WTC11 (cell line): ENCODE data around the gene CCER1. TPM values are rescaled to one million over a fixed set of nuclear protein-coding genes. Genes with fewer than 3 reads are reported as not detected.
A peak's percentile ranks its signal among the peaks of the same experiment; 100 is the strongest.

Source experiments
- ATAC-seq: fragments of 200-7000 bp; cut with Tn5 transposase; 2 replicates; pipeline ENCODE4 v1.10.0; 2021; ENCODE audit warnings: mild to moderate bottlenecking, moderate library complexity
- CTCF ChIA-PET: fragments of 300-600 bp; sonication (Branson Sonifier 250); formaldehyde crosslinking; loops from one replicate; lab custom pipeline; 2021; ENCODE audit warnings: antibody characterized with exemption; lab: Charles Lee
- POLR2A ChIA-PET: fragments of 350-600 bp; sonication (Branson Sonifier 250); formaldehyde crosslinking; loops from one replicate; lab custom pipeline; 2021; ENCODE audit warnings: antibody characterized with exemption; lab: Charles Lee
- DNase-seq: peaks from one replicate; pipeline ENCODE4 v3.0.0; 2021; ENCODE audit warnings: low spot score
- H3K27ac Mint-ChIP-seq: 2 replicates; pipeline ENCODE4 v1.8.0; 2021; ENCODE audit warnings: mixed read lengths
- H3K27me3 Mint-ChIP-seq: 2 replicates; pipeline ENCODE4 v1.8.0; 2021; ENCODE audit warnings: low read depth, mild to moderate bottlenecking, moderate library complexity, mixed read lengths
- H3K36me3 Mint-ChIP-seq: 2 replicates; pipeline ENCODE4 v1.8.0; 2021; ENCODE audit warnings: mixed read lengths
- H3K4me1 Mint-ChIP-seq: 2 replicates; pipeline ENCODE4 v1.8.0; 2022; ENCODE audit warnings: mixed read lengths
- H3K4me3 Mint-ChIP-seq: 2 replicates; pipeline ENCODE4 v1.8.0; 2021; ENCODE audit warnings: mild to moderate bottlenecking, moderate library complexity, mixed read lengths
- H3K9me3 Mint-ChIP-seq: 2 replicates; pipeline ENCODE4 v1.8.0; 2021; ENCODE audit warnings: mixed read lengths
- ATF1 ChIP-seq: sonication (generic); formaldehyde crosslinking; IDR thresholded peaks from 2 replicates; pipeline ENCODE4 v1.8.1; 2023; ENCODE audit warnings: mild to moderate bottlenecking, moderate library complexity, missing genetic modification reagents
- CREM ChIP-seq: sonication (generic); formaldehyde crosslinking; IDR thresholded peaks from 2 replicates; pipeline ENCODE4 v1.8.1; 2022; ENCODE audit warnings: mild to moderate bottlenecking, missing genetic modification reagents, moderate library complexity
- EMX1 ChIP-seq: fragments of 250-450 bp; sonication (Bioruptor Pico); IDR thresholded peaks from 2 replicates; pipeline ENCODE4 v1.8.0; 2021; ENCODE audit warnings: mild to moderate bottlenecking
- GABPB1 ChIP-seq: sonication (generic); formaldehyde crosslinking; IDR thresholded peaks from 2 replicates; pipeline ENCODE4 v1.8.1; 2023; ENCODE audit warnings: mild to moderate bottlenecking, missing genetic modification reagents
- IRF1 ChIP-seq: sonication (generic); formaldehyde crosslinking; IDR thresholded peaks from 2 replicates; pipeline ENCODE4 v1.8.0; 2023; ENCODE audit warnings: missing genetic modification reagents
- JAZF1 ChIP-seq: fragments of 250-450 bp; sonication (Bioruptor Pico); IDR thresholded peaks from 2 replicates; pipeline ENCODE4 v1.9.0; 2021; ENCODE audit warnings: moderate library complexity, mild to moderate bottlenecking, inconsistent platforms
- MLX ChIP-seq: sonication (generic); formaldehyde crosslinking; IDR thresholded peaks from 2 replicates; pipeline ENCODE4 v1.8.1; 2023; ENCODE audit warnings: mild to moderate bottlenecking, missing genetic modification reagents, moderate library complexity
- MYBL2 ChIP-seq: sonication (generic); formaldehyde crosslinking; IDR thresholded peaks from 2 replicates; pipeline ENCODE4 v1.8.1; 2023; ENCODE audit warnings: mild to moderate bottlenecking, moderate library complexity, missing genetic modification reagents
- NFATC4 ChIP-seq: fragments of 250-450 bp; sonication (Bioruptor Pico); IDR thresholded peaks from 2 replicates; pipeline ENCODE4 v1.9.0; 2021; ENCODE audit warnings: mild to moderate bottlenecking
- NR1H2 ChIP-seq: sonication (generic); formaldehyde crosslinking; IDR thresholded peaks from 2 replicates; pipeline ENCODE4 v1.9.0; 2021; ENCODE audit warnings: mild to moderate bottlenecking, moderate library complexity, missing genetic modification reagents
- NR3C1 ChIP-seq: sonication (generic); formaldehyde crosslinking; conservative IDR thresholded peaks from 2 replicates; pipeline ENCODE4 v1.8.1; 2023; ENCODE audit warnings: low read depth, mild to moderate bottlenecking, missing genetic modification reagents
- OVOL2 ChIP-seq: fragments of 250-450 bp; sonication (Bioruptor Pico); IDR thresholded peaks from 2 replicates; pipeline ENCODE4 v1.9.0; 2021; ENCODE audit warnings: mild to moderate bottlenecking, borderline replicate concordance
- PREB ChIP-seq: sonication (generic); formaldehyde crosslinking; IDR thresholded peaks from 2 replicates; pipeline ENCODE4 v1.8.1; 2022; ENCODE audit warnings: mild to moderate bottlenecking, missing genetic modification reagents, moderate library complexity, borderline replicate concordance
- SP1 ChIP-seq: sonication (generic); formaldehyde crosslinking; conservative IDR thresholded peaks from 2 replicates; pipeline ENCODE4 v1.8.1; 2022; ENCODE audit warnings: missing genetic modification reagents
- TP53 ChIP-seq: sonication (generic); formaldehyde crosslinking; IDR thresholded peaks from 2 replicates; pipeline ENCODE4 v1.8.1; 2023; ENCODE audit warnings: mild to moderate bottlenecking, missing genetic modification reagents
- USF1 ChIP-seq: sonication (generic); formaldehyde crosslinking; IDR thresholded peaks from 2 replicates; pipeline ENCODE4 v1.8.0; 2022; ENCODE audit warnings: mild to moderate bottlenecking, missing genetic modification reagents
- USF2 ChIP-seq: sonication (generic); formaldehyde crosslinking; IDR thresholded peaks from 2 replicates; pipeline ENCODE4 v1.8.1; 2023; ENCODE audit warnings: mild to moderate bottlenecking, missing genetic modification reagents, moderate library complexity
- ZMAT4 ChIP-seq: fragments of 250-450 bp; sonication (Bioruptor Pico); IDR thresholded peaks from 2 replicates; pipeline ENCODE4 v1.9.0; 2021; ENCODE audit warnings: mild to moderate bottlenecking
- ZNF416 ChIP-seq: fragments of 250-450 bp; sonication (Bioruptor Pico); IDR thresholded peaks from 2 replicates; pipeline ENCODE4 v1.9.0; 2021; ENCODE audit warnings: mild to moderate bottlenecking, inconsistent platforms
- ZNF423 ChIP-seq: fragments of 250-450 bp; sonication (Bioruptor Pico); IDR thresholded peaks from 2 replicates; pipeline ENCODE4 v2.1.2; 2022; ENCODE audit warnings: mild to moderate bottlenecking, moderate library complexity
- ZNF512 ChIP-seq: sonication (generic); formaldehyde crosslinking; IDR thresholded peaks from 2 replicates; pipeline ENCODE4 v1.8.1; 2022; ENCODE audit warnings: missing genetic modification reagents, borderline replicate concordance
- ZSCAN18 ChIP-seq: fragments of 250-450 bp; sonication (Bioruptor Pico); IDR thresholded peaks from 2 replicates; pipeline ENCODE4 v2.1.2; 2022; ENCODE audit warnings: mild to moderate bottlenecking, moderate library complexity
- total RNA-seq: library from RNA; stranded (reverse); gene quantifications from 3 replicates; pipeline ENCODE4 v1.2.3, GENCODE V29; 2021

The CCER1 gene
- total RNA-seq, 1 experiment from 2014 or later = not detected

- 0 out of 2 replicates have a peak, but pooled peaks have one; percentile 30 for ATAC-seq
- POLR2A ChIA-PET = no interaction called here
These were observed 9.8 kb downstream of the CCER1 start for GRCh38 chr12:90945070-90945649.

GRCh38 chr12:90943255-90943654 lies 11.7 kb downstream of the CCER1 start:
- H3K27ac Mint-ChIP-seq = no peak overlapping the region

More at GRCh38 chr12:90945070-90945649, 9.8 kb downstream of the CCER1 start:
- CTCF ChIA-PET = interaction anchor here (0.5 to 2.7 kb wide), 16 partner anchors 9 to 972 kb away, joined by 3 to 19 read pairs (median 3); partner anchors contain the start of gene CCER1
- H3K36me3 Mint-ChIP-seq = no peaks in the 10 kb centered on the region
- no peaks in the 10 kb centered on the region for H3K27me3 Mint-ChIP-seq
- H3K9me3 Mint-ChIP-seq = no peaks in the 10 kb centered on the region
- no peak for TF ChIP-seq ZSCAN18 (CRISPR knock-in tag)
- TF ChIP-seq ZMAT4 = no peak
- TF ChIP-seq TP53 (CRISPR knock-in tag) = no peak
- no peak for TF ChIP-seq NFATC4 (CRISPR knock-in tag)
- TF ChIP-seq OVOL2 = no peak
- no peak for TF ChIP-seq JAZF1 (CRISPR knock-in tag)
- TF ChIP-seq NR1H2 = no peak
- no peak for TF ChIP-seq CREM (CRISPR knock-in tag)
- TF ChIP-seq ZNF416 = no peak
- no peak for TF ChIP-seq MLX
- DNase-seq = no peak
- no peak overlapping the region for H3K4me3 Mint-ChIP-seq
- H3K4me1 Mint-ChIP-seq = peaks cover 4% of the 10 kb centered on the region
- no peak overlapping the region for H3K27ac Mint-ChIP-seq

More at GRCh38 chr12:90943255-90943654, 11.7 kb downstream of the CCER1 start:
- POLR2A ChIA-PET = no interaction called here
- no peaks in the 10 kb centered on the region for H3K9me3 Mint-ChIP-seq
- no peaks in the 10 kb centered on the region for H3K36me3 Mint-ChIP-seq
- TF ChIP-seq EMX1 (CRISPR knock-in tag) (no peak), ZNF423 (CRISPR knock-in tag) (no peak), GABPB1 (no peak), SP1 (CRISPR knock-in tag) (no peak), JAZF1 (CRISPR knock-in tag) (no peak), USF1 (no peak), ZMAT4 (no peak), IRF1 (CRISPR knock-in tag) (no peak), NR3C1 (CRISPR knock-in tag) (no peak), USF2 (CRISPR knock-in tag) (no peak), ZNF512 (no peak), MYBL2 (CRISPR knock-in tag) (no peak), ATF1 (CRISPR knock-in tag) (no peak), PREB (no peak), MLX (no peak), NFATC4 (CRISPR knock-in tag) (no peak), NR1H2 (no peak)
- DNase-seq = no peak
- no peaks in the 10 kb centered on the region for H3K27me3 Mint-ChIP-seq
- CTCF ChIA-PET = no interaction called here
- peaks cover 4% of the 10 kb centered on the region for H3K4me1 Mint-ChIP-seq
- no peak overlapping the region for H3K4me3 Mint-ChIP-seq
- ATAC-seq = no peak
